Measurements from ENCODE around the gene P2RY6.

The P2RY6 gene

GRCh38 chr11:73258104-73259035, 13.8 kb upstream of the P2RY6 start:
- no peaks in the 10 kb centered on the region for H3K36me3 ChIP-seq (ENCODE audit: control insufficient read depth, insufficient read depth, low read length)
- peaks cover 3% of the 10 kb centered on the region for H3K27me3 ChIP-seq (ENCODE audit: control insufficient read depth, insufficient read depth, low read length)
- H3K4me3 ChIP-seq (ENCODE audit: low read length), result no peak overlapping the region
- H3K9ac ChIP-seq (ENCODE audit: low read length), result no peak overlapping the region
- no peaks in the 10 kb centered on the region for H3K4me1 ChIP-seq (ENCODE audit: control insufficient read depth, insufficient read depth, low read length)
- H3K27ac ChIP-seq (ENCODE audit: low read depth, low read length), result no peak overlapping the region

GRCh38 chr11:73259406-73260126, 12.6 kb upstream of the P2RY6 start:
- Histone ChIP-seq H3K27me3 (ENCODE audit: control insufficient read depth, insufficient read depth, low read length) (peaks cover 3% of the 10 kb centered on the region), H3K9ac (ENCODE audit: low read length) (no peak overlapping the region), H3K4me3 (ENCODE audit: low read length) (no peak overlapping the region), H3K4me1 (ENCODE audit: control insufficient read depth, insufficient read depth, low read length) (no peaks in the 10 kb centered on the region), H3K36me3 (ENCODE audit: control insufficient read depth, insufficient read depth, low read length) (no peaks in the 10 kb centered on the region), H3K27ac (ENCODE audit: low read depth, low read length) (no peak overlapping the region)

- H3K4me1 ChIP-seq (ENCODE audit: control insufficient read depth, insufficient read depth, low read length), result no peaks in the 10 kb centered on the region
- peaks cover 3% of the 10 kb centered on the region for H3K27me3 ChIP-seq (ENCODE audit: control insufficient read depth, insufficient read depth, low read length)
- no peak overlapping the region for H3K27ac ChIP-seq (ENCODE audit: low read depth, low read length)
- no peak overlapping the region for H3K4me3 ChIP-seq (ENCODE audit: low read length)
- H3K9ac ChIP-seq (ENCODE audit: low read length), result no peak overlapping the region
- H3K36me3 ChIP-seq (ENCODE audit: control insufficient read depth, insufficient read depth, low read length), result no peaks in the 10 kb centered on the region
These were observed 12.0 kb upstream of the P2RY6 start for GRCh38 chr11:73260127-73260457.

- no peak overlapping the region for H3K27ac ChIP-seq (ENCODE audit: low read depth, low read length)
- no peaks in the 10 kb centered on the region for H3K4me1 ChIP-seq (ENCODE audit: control insufficient read depth, insufficient read depth, low read length)
- no peak overlapping the region for H3K4me3 ChIP-seq (ENCODE audit: low read length)
- H3K36me3 ChIP-seq (ENCODE audit: control insufficient read depth, insufficient read depth, low read length), result no peaks in the 10 kb centered on the region
- no peak overlapping the region for H3K9ac ChIP-seq (ENCODE audit: low read length)
- peaks cover 6% of the 10 kb centered on the region for H3K27me3 ChIP-seq (ENCODE audit: control insufficient read depth, insufficient read depth, low read length)
These were observed 9.2 kb upstream of the P2RY6 start for GRCh38 chr11:73262851-73263495.

- H3K27me3 ChIP-seq (ENCODE audit: control insufficient read depth, insufficient read depth, low read length), result peaks cover 6% of the 10 kb centered on the region
- no peak overlapping the region for H3K27ac ChIP-seq (ENCODE audit: low read depth, low read length)
- H3K9ac ChIP-seq (ENCODE audit: low read length), result no peak overlapping the region
- no peaks in the 10 kb centered on the region for H3K4me1 ChIP-seq (ENCODE audit: control insufficient read depth, insufficient read depth, low read length)
- H3K36me3 ChIP-seq (ENCODE audit: control insufficient read depth, insufficient read depth, low read length), result no peaks in the 10 kb centered on the region
- no peak overlapping the region for H3K4me3 ChIP-seq (ENCODE audit: low read length)
These were observed 8.5 kb upstream of the P2RY6 start for GRCh38 chr11:73263640-73264039.

GRCh38 chr11:73265278-73265810, 6.8 kb upstream of the P2RY6 start:
- Histone ChIP-seq H3K36me3 (ENCODE audit: control insufficient read depth, insufficient read depth, low read length) (no peaks in the 10 kb centered on the region), H3K27ac (ENCODE audit: low read depth, low read length) (no peak overlapping the region), H3K4me1 (ENCODE audit: control insufficient read depth, insufficient read depth, low read length) (no peaks in the 10 kb centered on the region), H3K27me3 (ENCODE audit: control insufficient read depth, insufficient read depth, low read length) (peaks cover 6% of the 10 kb centered on the region), H3K9ac (ENCODE audit: low read length) (no peak overlapping the region), H3K4me3 (ENCODE audit: low read length) (no peak overlapping the region)

GRCh38 chr11:73265853-73266645, 6.1 kb upstream of the P2RY6 start:
- H3K36me3 ChIP-seq (ENCODE audit: control insufficient read depth, insufficient read depth, low read length), result no peaks in the 10 kb centered on the region

GRCh38 chr11:73266646-73267020, 5.5 kb upstream of the P2RY6 start:
- H3K27me3 ChIP-seq (ENCODE audit: control insufficient read depth, insufficient read depth, low read length), result peaks cover 6% of the 10 kb centered on the region
- H3K36me3 ChIP-seq (ENCODE audit: control insufficient read depth, insufficient read depth, low read length), result no peaks in the 10 kb centered on the region
- no peak overlapping the region for H3K27ac ChIP-seq (ENCODE audit: low read depth, low read length)
- no peak overlapping the region for H3K4me3 ChIP-seq (ENCODE audit: low read length)
- no peaks in the 10 kb centered on the region for H3K4me1 ChIP-seq (ENCODE audit: control insufficient read depth, insufficient read depth, low read length)
- no peak overlapping the region for H3K9ac ChIP-seq (ENCODE audit: low read length)

More at GRCh38 chr11:73265853-73266645, 6.1 kb upstream of the P2RY6 start:
- Histone ChIP-seq H3K9ac (ENCODE audit: low read length) (no peak overlapping the region), H3K4me1 (ENCODE audit: control insufficient read depth, insufficient read depth, low read length) (no peaks in the 10 kb centered on the region), H3K27me3 (ENCODE audit: control insufficient read depth, insufficient read depth, low read length) (peaks cover 6% of the 10 kb centered on the region), H3K4me3 (ENCODE audit: low read length) (no peak overlapping the region), H3K27ac (ENCODE audit: low read depth, low read length) (no peak overlapping the region)

GRCh38 chr11:73267122-73267846, 4.9 kb upstream of the P2RY6 start:
- H3K4me1 ChIP-seq (ENCODE audit: control insufficient read depth, insufficient read depth, low read length), result no peaks in the 10 kb centered on the region

GRCh38 chr11:73267906-73268540, 4.1 kb upstream of the P2RY6 start:
- no peak overlapping the region for H3K4me3 ChIP-seq (ENCODE audit: low read length)
- no peak overlapping the region for H3K27ac ChIP-seq (ENCODE audit: low read depth, low read length)
- H3K9ac ChIP-seq (ENCODE audit: low read length), result no peak overlapping the region
- no peaks in the 10 kb centered on the region for H3K4me1 ChIP-seq (ENCODE audit: control insufficient read depth, insufficient read depth, low read length)
- no peaks in the 10 kb centered on the region for H3K36me3 ChIP-seq (ENCODE audit: control insufficient read depth, insufficient read depth, low read length)
- H3K27me3 ChIP-seq (ENCODE audit: control insufficient read depth, insufficient read depth, low read length), result peaks cover 3% of the 10 kb centered on the region

More at GRCh38 chr11:73267122-73267846, 4.9 kb upstream of the P2RY6 start:
- H3K4me3 ChIP-seq (ENCODE audit: low read length), result no peak overlapping the region
- H3K9ac ChIP-seq (ENCODE audit: low read length), result no peak overlapping the region
- H3K36me3 ChIP-seq (ENCODE audit: control insufficient read depth, insufficient read depth, low read length), result no peaks in the 10 kb centered on the region
- no peak overlapping the region for H3K27ac ChIP-seq (ENCODE audit: low read depth, low read length)
- H3K27me3 ChIP-seq (ENCODE audit: control insufficient read depth, insufficient read depth, low read length), result peaks cover 6% of the 10 kb centered on the region

GRCh38 chr11:73268671-73269271, 3.4 kb upstream of the P2RY6 start:
- H3K27me3 ChIP-seq (ENCODE audit: control insufficient read depth, insufficient read depth, low read length), result peaks cover 2% of the 10 kb centered on the region
- H3K36me3 ChIP-seq (ENCODE audit: control insufficient read depth, insufficient read depth, low read length), result no peaks in the 10 kb centered on the region
- no peak overlapping the region for H3K27ac ChIP-seq (ENCODE audit: low read depth, low read length)
- H3K4me1 ChIP-seq (ENCODE audit: control insufficient read depth, insufficient read depth, low read length), result no peaks in the 10 kb centered on the region
- no peak overlapping the region for H3K9ac ChIP-seq (ENCODE audit: low read length)
- H3K4me3 ChIP-seq (ENCODE audit: low read length), result no peak overlapping the region
